ENCODE data around the gene SYT9. TPM values are rescaled to one million over a fixed set of nuclear protein-coding genes. Genes with fewer than 3 reads are reported as not detected.

The SYT9 gene
- total and polyA plus RNA-seq, 10 of the 15 experiments (the other 5 are each of a cell fraction or from before 2014, with no cell fraction given) = 0.03 TPM; not detected in 9

DNA sequence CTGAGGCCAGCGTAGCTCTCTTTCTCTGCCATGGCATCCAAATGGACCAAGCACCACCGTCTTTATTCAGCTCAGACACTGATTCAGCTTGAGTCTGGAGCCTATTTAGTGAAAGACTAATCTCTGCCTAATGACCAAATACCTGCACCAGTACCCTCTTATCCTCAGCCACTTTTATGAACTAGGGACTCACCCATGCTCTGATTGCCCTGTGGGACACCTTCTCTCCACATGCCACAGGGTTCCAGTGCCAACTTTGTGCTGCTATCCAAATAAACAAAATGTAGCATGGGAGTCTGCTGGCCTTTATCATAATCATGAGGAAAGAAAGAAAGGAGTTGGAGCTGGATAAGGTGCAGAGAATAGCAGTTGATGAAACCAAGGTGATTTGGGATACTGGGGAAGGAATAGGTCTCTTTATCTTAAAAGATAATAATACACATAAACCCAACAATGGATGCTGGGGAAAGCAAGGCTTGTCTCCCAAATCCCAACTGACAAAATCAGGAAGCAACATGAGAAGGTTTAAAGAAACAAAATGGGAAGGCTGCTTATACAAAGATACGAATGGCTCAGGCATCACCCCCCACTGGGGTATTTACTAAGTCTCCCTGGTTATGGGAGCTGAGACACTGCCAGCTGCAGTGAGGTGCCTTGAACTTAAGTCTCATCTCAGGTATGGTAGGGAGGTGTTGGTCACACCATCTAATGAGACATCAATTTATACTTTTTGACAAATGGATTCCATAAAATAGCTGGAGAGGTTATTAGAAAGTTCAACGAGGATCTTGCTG is 63.3 kb downstream of the SYT9 start:
- POLR2A ChIA-PET = no interaction called here
- FAIRE-seq = no peak
- no peaks in the 10 kb centered on the region for H3K4me1 ChIP-seq (ENCODE audit: control insufficient read depth, insufficient read depth, low read length)
- CTCF ChIA-PET = no interaction called here
- WGBS (ENCODE audit: insufficient coverage, insufficient replicate concordance, low lambda C conversion rate, missing lambda C conversion rate) = 16% methylated on average over 4 of the region's 4 CpGs
- H4K20me1 ChIP-seq (ENCODE audit: control insufficient read depth, insufficient read depth) = no peaks in the 10 kb centered on the region
- BruUV-seq (replicated peaks) = no TSS peak
- H3K4me3 ChIP-seq = no peak overlapping the region
- SMC1A ChIA-PET (ENCODE audit: uncharacterized antibody, unreplicated experiment) = no interaction called here
- H3K79me2 ChIP-seq (ENCODE audit: control insufficient read depth, insufficient read depth, low read length) = no peaks in the 10 kb centered on the region
- no peak for ATAC-seq
- H3K9ac ChIP-seq (ENCODE audit: control insufficient read depth, insufficient read depth, low read length) = no peak overlapping the region
- no peaks in the 10 kb centered on the region for H3K9me3 ChIP-seq (replicated peaks; ENCODE audit: control insufficient read depth, insufficient read depth, low read length)
- no peak overlapping the region for H3K4me2 ChIP-seq (ENCODE audit: control insufficient read depth, insufficient read depth)
- no peak overlapping the region for H3K27ac ChIP-seq (ENCODE audit: control insufficient read depth, insufficient read depth)
- no peaks in the 10 kb centered on the region; a peak in 1 of 4 replicates for H3K27me3 ChIP-seq (replicated peaks in 1 of 2; ENCODE audit: control insufficient read depth in 2 of 2, insufficient read depth in 2 of 2, low read length in 1 of 2)
- RAD21 ChIA-PET (ENCODE audit: unreplicated experiment) = no interaction called here
- in situ Hi-C loops (cut with MboI) (no loop called here), intact Hi-C loops (cut with micrococcal nuclease; ENCODE audit: unreplicated experiment) (no loop called here)
- no peak overlapping the region for H2AFZ ChIP-seq (ENCODE audit: control insufficient read depth, low read depth, low read length)
- H3K36me3 ChIP-seq (ENCODE audit: control insufficient read depth in 2 of 2, insufficient read depth in 2 of 2, low read length in 1 of 2) = no peaks in the 10 kb centered on the region
- TF ChIP-seq ZBED1 (IDR thresholded peaks at IDR 0.05; ENCODE audit: borderline replicate concordance) = no peak
- no peak for TF ChIP-seq EZH2 (IDR thresholded peaks at IDR 0.05; ENCODE audit: borderline replicate concordance, control insufficient read depth, low read depth, low read length)
- TF ChIP-seq TCF3 (IDR thresholded peaks at IDR 0.05; ENCODE audit: borderline replicate concordance, insufficient read depth, low read depth, low read length) = no peak
- TF ChIP-seq ETV6 (conservative IDR thresholded peaks at IDR 0.05 in 1 of 2, IDR thresholded peaks at IDR 0.05 in 1 of 2; ENCODE audit: borderline replicate concordance in 1 of 2, low read depth in 1 of 2) = no peak
- TF ChIP-seq LARP7 (IDR thresholded peaks at IDR 0.05) = no peak
- TF ChIP-seq SP1 (IDR thresholded peaks at IDR 0.05; ENCODE audit: low read depth, low read length) = no peak
- TF ChIP-seq YY1 (IDR thresholded peaks at IDR 0.05; ENCODE audit: low read depth, low read length) = no peak
- no peak for TF ChIP-seq SMAD1 (IDR thresholded peaks at IDR 0.05; ENCODE audit: low read depth, partially characterized antibody)
- DNase-seq (ENCODE audit: low read depth, low spot score) = no peak

Data from GM12878 (cell line).